CD4-positive, alpha-beta T cell treated with Interferon alpha-2 for 1 hour (primary cell): ENCODE measurements around the gene MRPS25.

Source experiments
- DNase-seq, 2 donors: peaks; one replicate each; pipeline ENCODE4 v3.0.0-alpha.2; 2020 to 2022

The MRPS25 gene

DNA sequence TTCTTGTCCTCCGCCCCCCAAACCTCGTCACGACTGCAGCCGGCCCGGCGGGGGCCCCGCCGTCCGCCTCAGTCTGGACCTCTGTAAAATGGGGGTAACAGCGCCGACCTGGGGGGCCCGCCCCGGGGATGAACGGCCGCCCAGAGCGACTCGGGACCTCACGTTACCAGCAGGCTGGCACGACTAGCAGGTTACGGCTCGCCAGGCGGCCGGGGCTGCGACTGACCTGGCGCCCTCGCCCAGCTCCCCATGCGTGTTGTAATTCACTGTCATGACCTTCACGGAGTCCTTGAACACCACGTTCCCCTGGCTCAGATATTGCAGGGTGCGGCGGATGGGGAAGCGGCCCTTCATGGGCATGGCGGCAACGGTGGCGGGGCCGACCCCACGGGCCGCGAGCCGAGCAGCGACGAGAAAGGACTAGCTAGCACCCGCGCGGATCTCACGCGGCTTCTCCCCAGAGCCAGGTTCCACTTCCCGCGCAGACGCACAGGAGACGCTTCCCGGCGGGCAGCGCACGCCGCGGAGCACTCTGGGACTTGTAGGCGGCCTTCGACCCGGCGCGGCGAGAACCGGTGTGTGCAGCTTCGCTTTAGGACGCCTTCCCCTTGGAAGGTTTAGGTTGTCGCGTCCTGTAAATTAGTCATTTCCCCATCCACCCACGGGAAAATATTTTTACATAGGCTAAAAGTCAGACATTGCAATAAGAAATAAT is at the start of gene MRPS25:
Gene MRPS25 (minus strand): TSS at position 481 of the 715 bp plus-strand sequence. CDS start 121 bp downstream, at position 360.
- peak; percentile 88 to 91 for DNase-seq

GRCh38 chr3:15113884-15114283 is 48.8 kb upstream of the MRPS25 start:
- DNase-seq: no peak

DNA sequence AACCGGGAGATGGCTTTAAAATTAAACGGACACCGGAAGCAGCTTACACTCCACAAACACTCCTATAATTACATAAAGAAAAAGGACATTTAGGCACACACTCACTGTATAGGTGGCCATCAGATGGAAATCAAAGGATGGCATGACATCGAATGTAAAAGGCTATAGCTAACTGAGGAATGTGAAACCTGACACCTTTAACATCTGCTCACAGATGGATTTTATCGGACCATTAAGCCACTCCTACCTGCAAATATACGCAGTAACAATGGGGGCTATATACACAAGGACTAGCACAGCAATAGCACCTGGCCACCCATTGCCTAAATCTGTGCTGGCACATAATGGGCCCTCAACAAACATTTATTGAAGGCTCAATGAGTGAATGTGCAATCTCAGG is 48.4 kb upstream of the MRPS25 start:
- DNase-seq: no peak

- DNase-seq: no peak
Observed at GRCh38 chr3:15112011-15112410, 46.9 kb upstream of the MRPS25 start.

GRCh38 chr3:15110206-15110605 is 45.1 kb upstream of the MRPS25 start:
- DNase-seq: no peak

DNA sequence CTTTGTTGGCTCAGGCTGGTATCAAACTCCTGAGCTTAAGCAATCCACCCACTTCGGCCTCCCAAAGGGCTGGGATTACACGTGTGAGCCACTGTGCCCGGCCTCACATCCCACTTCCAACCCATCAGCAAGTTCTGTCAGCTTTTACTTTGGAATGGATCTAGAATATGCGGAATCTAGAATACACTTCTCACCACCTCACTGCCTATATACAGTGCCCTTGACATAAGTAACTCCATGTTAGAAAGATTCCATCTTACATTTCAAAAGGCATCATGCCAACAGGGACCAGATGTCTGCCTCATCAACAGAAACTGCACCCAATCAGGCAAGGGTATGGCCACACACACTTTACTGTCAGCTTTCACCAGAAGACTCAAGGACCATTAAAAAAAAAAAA is 43.8 kb upstream of the MRPS25 start:
- DNase-seq: no peak

DNA sequence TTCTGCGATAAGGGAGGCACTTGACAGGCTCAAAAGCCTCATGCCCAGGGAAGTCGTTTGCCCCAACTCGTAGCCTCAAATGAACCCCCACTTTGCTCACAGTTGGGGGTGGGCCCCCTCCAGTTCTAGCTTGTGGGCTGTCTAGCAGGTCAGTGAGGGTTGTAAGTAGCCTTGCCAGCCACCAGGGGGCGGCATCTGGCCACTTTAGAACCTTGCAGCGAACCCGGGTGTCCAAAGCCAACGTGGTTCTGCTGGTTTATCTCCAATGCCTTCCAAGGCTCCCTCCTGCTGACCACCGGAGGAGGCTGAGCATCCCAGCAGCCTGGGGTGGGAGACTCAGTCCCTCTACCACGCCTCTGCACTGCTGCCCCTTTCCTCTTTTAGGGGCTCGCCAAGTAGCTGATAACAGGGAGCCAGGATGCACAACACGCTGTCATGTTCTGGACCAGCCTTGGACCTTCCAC is 43.0 kb upstream of the MRPS25 start:
- peak; percentile 73 to 77 for DNase-seq

DNA sequence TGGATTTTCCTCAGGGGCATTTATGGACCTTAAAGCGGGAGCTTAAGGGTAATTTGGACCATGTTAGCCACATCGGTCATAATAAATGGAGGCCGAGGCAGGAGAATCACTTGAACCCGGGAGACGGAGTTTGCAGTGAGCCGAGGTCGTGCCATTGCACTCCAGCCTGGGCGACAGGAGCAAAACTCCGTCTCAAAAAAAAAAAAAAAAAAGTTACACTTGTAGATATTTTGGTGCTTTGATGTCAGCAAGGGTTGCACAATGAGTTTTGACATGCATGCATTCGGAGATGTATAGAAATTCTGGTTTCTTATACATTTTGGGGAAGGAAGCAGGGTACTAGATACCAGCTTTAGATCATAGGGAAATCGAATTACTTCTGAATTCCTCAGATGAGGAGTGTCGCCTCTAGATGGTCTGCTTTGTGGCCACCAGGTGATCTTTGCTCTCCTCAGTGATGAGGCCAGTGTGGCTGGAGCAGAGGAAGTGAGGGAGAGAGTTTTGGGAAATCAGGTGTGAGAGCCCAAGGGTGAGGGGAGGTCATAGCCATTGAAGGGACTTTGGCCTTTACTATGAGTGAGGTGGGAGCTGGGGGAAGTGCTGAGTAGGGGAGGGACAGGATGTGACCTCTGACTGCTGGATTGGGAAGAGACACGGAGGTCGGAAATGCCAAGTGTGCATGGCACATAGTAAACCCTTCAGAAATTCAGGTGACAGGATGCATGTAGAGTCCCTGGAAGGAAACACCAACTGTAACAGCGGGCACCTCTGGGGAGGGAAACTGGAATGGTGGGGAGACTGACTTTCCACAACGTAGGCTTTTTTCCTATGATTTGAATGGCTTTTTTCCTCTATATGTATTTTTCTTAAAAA is 42.2 kb upstream of the MRPS25 start:
- no peak for DNase-seq

DNA sequence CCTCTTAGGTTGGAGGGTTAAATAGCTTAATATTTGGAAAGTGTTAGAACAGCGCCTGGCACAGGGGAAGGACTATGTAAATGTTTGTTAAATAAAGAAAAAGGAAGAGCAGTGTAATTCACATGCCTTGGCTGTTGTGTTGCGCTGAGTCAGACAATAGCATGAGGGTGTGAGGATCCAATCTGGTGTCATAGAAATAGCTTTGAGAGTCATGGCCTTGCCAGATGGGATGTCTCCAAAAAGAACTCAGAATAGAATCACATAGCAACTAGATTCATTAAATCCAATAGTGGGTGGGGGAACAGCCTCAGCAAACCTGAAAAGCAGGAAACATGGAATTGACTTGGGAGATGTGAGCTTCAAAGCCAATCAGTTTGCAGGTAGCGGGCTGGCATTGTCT is 37.7 kb upstream of the MRPS25 start:
- DNase-seq: no peak

DNA sequence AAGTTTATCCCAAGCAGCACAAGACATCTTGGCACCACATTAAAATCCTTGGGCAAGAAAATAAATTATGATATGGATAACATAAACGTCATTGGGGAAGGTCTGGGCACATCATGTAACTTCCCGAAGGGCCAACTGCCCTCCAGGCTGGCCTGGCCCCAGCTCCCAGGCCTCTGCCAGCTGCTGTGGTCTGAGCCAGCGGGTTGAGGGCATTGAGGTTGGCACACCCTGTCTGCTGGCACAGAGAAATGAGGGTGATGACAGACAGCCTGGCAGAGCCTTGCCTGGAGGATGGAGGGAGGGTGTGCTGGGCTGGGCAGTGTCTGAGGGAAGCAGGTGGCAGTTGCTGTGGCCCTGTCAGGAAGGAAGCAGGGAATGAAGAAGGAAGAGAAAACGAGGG is 37.1 kb upstream of the MRPS25 start:
- DNase-seq: no peak

- no peak for DNase-seq
Observed at GRCh38 chr3:15099364-15100098, 34.4 kb upstream of the MRPS25 start.

- DNase-seq: peak; percentile 95 to 96
Observed at GRCh38 chr3:15098503-15099363, 33.6 kb upstream of the MRPS25 start, which contains the start of gene RBSN. Gene RBSN, minus strand, starts transcription at chr3:15099148. Its CDS starts 3,028 bp downstream, at chr3:15096120.

DNA sequence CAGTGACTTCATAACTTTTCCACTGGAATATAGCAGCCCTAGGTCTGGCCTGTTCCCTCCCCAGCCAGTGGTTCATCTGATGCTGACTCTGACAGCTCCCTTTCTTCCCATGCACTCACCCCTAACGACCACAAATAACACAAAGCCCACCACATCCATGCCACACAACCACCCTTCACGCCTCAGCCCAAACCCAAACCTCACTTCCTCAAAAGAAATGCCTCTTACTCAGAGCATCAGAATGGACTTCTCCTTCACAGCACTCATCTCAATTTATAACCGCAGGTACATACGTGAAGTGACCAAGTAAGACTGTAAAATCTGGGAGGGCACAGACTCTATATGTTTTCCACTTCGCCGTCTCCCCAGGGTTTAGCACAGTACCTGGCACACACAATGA is 32.8 kb upstream of the MRPS25 start:
- peak; percentile 40 to 49 for DNase-seq

GRCh38 chr3:15096046-15096445 is 30.9 kb upstream of the MRPS25 start:
- no peak for DNase-seq

- no peak for DNase-seq
Observed at GRCh38 chr3:15094187-15094875, 29.2 kb upstream of the MRPS25 start.

- DNase-seq: no peak
Observed at GRCh38 chr3:15092686-15093085, 27.6 kb upstream of the MRPS25 start.

- no peak for DNase-seq
Observed at GRCh38 chr3:15091575-15091974, 26.5 kb upstream of the MRPS25 start.

- DNase-seq: no peak
Observed at GRCh38 chr3:15089201-15089600, 24.1 kb upstream of the MRPS25 start.

DNA sequence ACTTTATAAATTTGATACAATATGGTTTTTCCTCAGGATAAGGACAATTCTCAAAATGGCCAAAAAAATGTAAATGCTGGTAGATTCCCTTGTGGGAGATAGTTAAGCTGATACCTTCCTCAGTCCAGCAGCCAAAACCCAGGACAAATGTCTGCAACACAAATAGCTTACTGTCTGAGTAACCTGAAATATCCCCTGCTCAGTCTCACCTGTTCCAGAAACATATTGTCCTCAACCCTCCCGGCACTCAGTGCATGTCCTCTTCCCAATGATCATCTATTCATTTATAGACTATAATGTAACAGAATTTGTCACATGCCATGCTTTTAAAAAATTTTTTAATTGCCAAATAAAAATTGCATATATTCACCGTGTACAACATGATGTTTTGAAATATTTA is 21.6 kb upstream of the MRPS25 start:
- DNase-seq: no peak

DNA sequence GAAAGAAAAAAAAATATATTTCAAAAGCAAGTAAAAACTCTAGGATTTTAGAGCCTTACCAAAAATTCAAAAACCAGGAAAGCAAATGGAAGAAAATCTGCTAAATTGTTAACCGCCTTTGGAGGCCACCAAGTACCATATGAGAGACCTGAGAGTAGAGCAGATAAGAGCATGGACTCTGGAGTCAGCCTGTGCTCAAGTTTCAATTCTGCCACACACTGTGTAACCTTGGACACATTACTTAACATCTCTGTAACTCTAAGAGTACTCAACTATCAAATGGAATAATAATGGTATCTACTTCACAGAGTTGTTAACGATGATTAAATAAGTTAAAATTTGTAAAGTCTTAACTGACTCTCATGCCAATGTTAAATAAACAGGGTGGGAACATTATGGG is 21.1 kb upstream of the MRPS25 start:
- no peak for DNase-seq

- DNase-seq: no peak
Observed at GRCh38 chr3:15083252-15083651, 18.1 kb upstream of the MRPS25 start.
